Activated B cell treated with CpG ODN at 0.5 μM for 24 hours (primary cell): ENCODE data around the gene SNX9. TPM values are rescaled to one million over a fixed set of nuclear protein-coding genes. Genes with fewer than 3 reads are reported as not detected.
A peak's percentile ranks its signal among the peaks of the same experiment; 100 is the strongest.

ENCODE experiments used
- ATAC-seq: fragments of 200-7000 bp; cut with Tn5 transposase; one replicate; pipeline ENCODE4 v1.10.0; 2021; ENCODE audit warnings: low read depth, mild to moderate bottlenecking, moderate library complexity
- CTCF ChIA-PET: fragments of 350-600 bp; sonication (Branson Sonifier 250); formaldehyde crosslinking; loops from one replicate; lab custom pipeline; 2021; ENCODE audit warnings: antibody characterized with exemption; lab: Charles Lee
- POLR2A ChIA-PET: fragments of 350-600 bp; sonication (Branson Sonifier 250); formaldehyde crosslinking; loops from one replicate; lab custom pipeline; 2021; ENCODE audit warnings: antibody characterized with exemption; lab: Charles Lee
- DNase-seq: peaks from one replicate; pipeline ENCODE4 v3.0.0; 2022
- H3K27ac Mint-ChIP-seq: one replicate; pipeline ENCODE4 v1.8.0; 2020; ENCODE audit warnings: mixed read lengths
- H3K27me3 Mint-ChIP-seq: one replicate; pipeline ENCODE4 v1.8.0; 2021; ENCODE audit warnings: mixed read lengths
- H3K36me3 Mint-ChIP-seq: one replicate; pipeline ENCODE4 v1.8.0; 2021; ENCODE audit warnings: low read depth, mixed read lengths
- H3K4me1 Mint-ChIP-seq: one replicate; pipeline ENCODE4 v1.8.0; 2021; ENCODE audit warnings: mixed read lengths
- H3K4me3 Mint-ChIP-seq: one replicate; pipeline ENCODE4 v1.8.0; 2020; ENCODE audit warnings: mild to moderate bottlenecking, mixed read lengths
- H3K9me3 Mint-ChIP-seq: one replicate; pipeline ENCODE4 v1.8.0; 2020; ENCODE audit warnings: mixed read lengths
- intact Hi-C: fragments of 100-400 bp; cut with micrococcal nuclease; formaldehyde crosslinking; loops from one replicate; pipeline ENCODE4 v1.15.1; 2024
- total RNA-seq: library from RNA; stranded (reverse); gene quantifications from 2 replicates; pipeline ENCODE4 v1.2.3, GENCODE V29; 2022
- TF ChIP-seq, protein P1 (sequence below): fragments of 200-600 bp; IDR thresholded peaks from one replicate; pipeline ENCODE4 v1.8.0; 2022; ENCODE audit warnings: antibody characterized with exemption, mild to moderate bottlenecking

The SNX9 gene
- total RNA-seq, 1 donor from 2014 or later = 40.0 TPM

DNA sequence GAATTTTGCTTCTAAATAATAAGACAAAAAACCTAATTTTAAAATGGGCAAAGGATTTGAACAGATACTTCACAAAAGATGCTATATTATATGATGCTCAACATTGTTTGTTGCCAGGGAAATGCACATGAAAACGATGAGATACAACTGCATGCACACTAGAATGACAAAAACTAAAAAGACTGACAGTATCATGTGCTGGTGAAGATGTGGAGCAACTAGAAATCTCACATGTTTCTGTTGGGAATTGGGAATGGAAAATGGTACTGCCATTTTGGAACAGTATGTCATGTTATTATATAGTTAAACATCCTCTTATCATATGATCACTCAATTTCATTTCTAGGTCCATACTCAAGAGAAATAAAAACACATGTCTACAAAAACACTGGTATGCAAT is 13.4 kb upstream of the SNX9 start:
- ATAC-seq (no peak), DNase-seq (no peak)
- H3K9me3 Mint-ChIP-seq = peaks cover 9% of the 10 kb centered on the region
- TF ChIP-seq, protein P1, sequence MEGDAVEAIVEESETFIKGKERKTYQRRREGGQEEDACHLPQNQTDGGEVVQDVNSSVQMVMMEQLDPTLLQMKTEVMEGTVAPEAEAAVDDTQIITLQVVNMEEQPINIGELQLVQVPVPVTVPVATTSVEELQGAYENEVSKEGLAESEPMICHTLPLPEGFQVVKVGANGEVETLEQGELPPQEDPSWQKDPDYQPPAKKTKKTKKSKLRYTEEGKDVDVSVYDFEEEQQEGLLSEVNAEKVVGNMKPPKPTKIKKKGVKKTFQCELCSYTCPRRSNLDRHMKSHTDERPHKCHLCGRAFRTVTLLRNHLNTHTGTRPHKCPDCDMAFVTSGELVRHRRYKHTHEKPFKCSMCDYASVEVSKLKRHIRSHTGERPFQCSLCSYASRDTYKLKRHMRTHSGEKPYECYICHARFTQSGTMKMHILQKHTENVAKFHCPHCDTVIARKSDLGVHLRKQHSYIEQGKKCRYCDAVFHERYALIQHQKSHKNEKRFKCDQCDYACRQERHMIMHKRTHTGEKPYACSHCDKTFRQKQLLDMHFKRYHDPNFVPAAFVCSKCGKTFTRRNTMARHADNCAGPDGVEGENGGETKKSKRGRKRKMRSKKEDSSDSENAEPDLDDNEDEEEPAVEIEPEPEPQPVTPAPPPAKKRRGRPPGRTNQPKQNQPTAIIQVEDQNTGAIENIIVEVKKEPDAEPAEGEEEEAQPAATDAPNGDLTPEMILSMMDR = no peak
- H3K36me3 Mint-ChIP-seq = peaks cover 1% of the 10 kb centered on the region
- intact Hi-C loops = no loop called here
- peaks cover 18% of the 10 kb centered on the region for H3K4me1 Mint-ChIP-seq
- no peak overlapping the region for H3K27ac Mint-ChIP-seq
- CTCF ChIA-PET = no interaction called here
- H3K27me3 Mint-ChIP-seq = no peaks in the 10 kb centered on the region
- no peak overlapping the region for H3K4me3 Mint-ChIP-seq
- POLR2A ChIA-PET = interaction anchor here (1.0 kb wide), 1 partner anchor 9 kb away, joined by 3 read pairs; no protein-coding TSS in a partner anchor

DNA sequence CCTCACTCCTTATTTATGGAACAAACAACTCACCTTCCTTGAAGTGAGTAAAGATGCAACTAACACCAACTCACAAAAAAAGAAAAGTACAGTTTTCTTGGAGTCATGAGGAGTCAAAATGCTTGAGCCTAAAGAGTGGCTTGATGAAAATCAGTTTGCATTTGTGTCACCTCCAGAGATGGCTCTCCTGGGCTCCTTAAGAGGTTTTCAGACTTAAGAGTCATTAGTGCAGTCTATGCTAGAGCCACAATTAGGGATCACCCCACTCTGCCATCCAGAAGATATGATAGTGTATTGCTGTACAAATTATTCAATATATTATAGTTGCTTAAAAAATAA is 11.9 kb upstream of the SNX9 start:
- peaks cover 9% of the 10 kb centered on the region for H3K9me3 Mint-ChIP-seq
- peaks cover 32% of the 10 kb centered on the region for H3K4me1 Mint-ChIP-seq
- no peak overlapping the region for H3K27ac Mint-ChIP-seq
- TF ChIP-seq, protein P1 = no peak
- H3K36me3 Mint-ChIP-seq = peaks cover 1% of the 10 kb centered on the region
- CTCF ChIA-PET = interaction anchor here (1.3 kb wide), 1 partner anchor 56 kb away, joined by 4 read pairs; no protein-coding TSS in a partner anchor
- ATAC-seq (no peak), DNase-seq (no peak)
- intact Hi-C loops = no loop called here
- no peak overlapping the region for H3K4me3 Mint-ChIP-seq
- H3K27me3 Mint-ChIP-seq = no peaks in the 10 kb centered on the region
- POLR2A ChIA-PET = no interaction called here

DNA sequence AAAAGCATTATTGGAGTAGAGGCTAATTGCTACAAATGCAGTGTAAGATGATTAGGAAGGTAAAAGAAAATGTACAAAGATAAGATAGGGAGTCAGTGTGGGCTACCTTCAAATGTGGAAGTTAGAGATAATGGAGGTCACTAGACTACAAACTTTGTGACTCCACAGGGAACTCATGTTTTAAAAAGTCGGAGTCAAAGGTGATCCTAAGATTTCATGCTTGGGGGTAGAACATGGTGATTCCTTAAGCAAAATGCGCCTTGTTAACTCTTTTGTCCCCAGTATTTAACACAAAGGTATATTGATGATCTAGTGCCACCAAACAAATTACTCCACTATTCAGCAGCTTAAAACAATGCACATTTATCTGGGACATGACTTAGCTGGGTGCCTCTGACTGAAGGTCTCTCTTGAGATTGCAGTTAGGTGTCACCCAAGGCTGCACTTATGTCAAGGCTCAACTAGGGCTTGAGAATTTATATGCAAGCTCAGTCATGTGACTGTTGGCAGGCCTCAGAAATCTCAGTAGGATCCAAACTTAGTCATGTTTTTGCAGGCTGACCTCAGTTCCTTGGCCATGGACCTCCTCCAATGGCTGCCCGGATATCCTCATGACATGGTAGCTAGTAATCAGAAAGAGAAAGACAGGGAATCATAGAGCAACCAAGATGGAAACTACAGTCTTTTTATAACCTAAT is 11.4 kb upstream of the SNX9 start:
- DNase-seq (no peak), ATAC-seq (no peak)
- Mint-ChIP-seq H3K4me1 (peaks cover 37% of the 10 kb centered on the region), H3K4me3 (no peak overlapping the region), H3K36me3 (peaks cover 1% of the 10 kb centered on the region), H3K9me3 (peaks cover 9% of the 10 kb centered on the region), H3K27me3 (no peaks in the 10 kb centered on the region), H3K27ac (no peak overlapping the region)
- TF ChIP-seq, protein P1 = no peak
- intact Hi-C loops = no loop called here
- POLR2A ChIA-PET = no interaction called here
- CTCF ChIA-PET = interaction anchor here (0.9 to 1.3 kb wide), 3 partner anchors 11 to 57 kb away, joined by 3 to 4 read pairs (median 4); no protein-coding TSS in a partner anchor

- DNase-seq (no peak), ATAC-seq (no peak)
- TF ChIP-seq, protein P1 = no peak
- intact Hi-C loops = no loop called here
- H3K4me3 Mint-ChIP-seq = no peak overlapping the region
- H3K4me1 Mint-ChIP-seq = peaks cover 43% of the 10 kb centered on the region
- POLR2A ChIA-PET = no interaction called here
- H3K36me3 Mint-ChIP-seq = peaks cover 1% of the 10 kb centered on the region
- H3K27me3 Mint-ChIP-seq = no peaks in the 10 kb centered on the region
- H3K27ac Mint-ChIP-seq = peak overlapping the region; percentile 47
- H3K9me3 Mint-ChIP-seq = peaks cover 9% of the 10 kb centered on the region
- CTCF ChIA-PET = interaction anchor here (0.9 to 1.3 kb wide), 3 partner anchors 12 to 58 kb away, joined by 3 to 4 read pairs (median 4); no protein-coding TSS in a partner anchor
These were observed 10.4 kb upstream of the SNX9 start for GRCh38 chr6:157812425-157813171.

DNA sequence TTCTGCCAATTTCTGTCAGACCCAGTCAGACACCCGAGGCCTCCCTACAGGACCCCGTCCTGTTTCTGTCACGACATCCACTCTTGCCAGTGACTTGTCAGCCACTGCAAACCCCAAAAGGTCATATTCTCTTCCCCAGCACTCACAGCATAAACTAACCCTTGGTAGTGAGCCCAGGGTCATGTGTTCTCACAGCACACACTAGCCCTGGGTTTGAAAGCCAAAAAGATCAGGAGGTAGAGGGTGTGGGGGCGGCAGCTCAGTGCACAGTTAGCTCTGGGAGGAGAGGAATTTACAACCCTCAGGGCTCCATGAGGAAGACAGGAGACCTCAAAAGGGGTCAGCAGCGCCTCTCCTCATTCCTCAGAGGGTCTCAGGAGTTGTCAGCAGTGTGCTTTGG is 9.9 kb upstream of the SNX9 start:
- H3K4me3 Mint-ChIP-seq = no peak overlapping the region
- H3K4me1 Mint-ChIP-seq = peaks cover 43% of the 10 kb centered on the region
- ATAC-seq (no peak), DNase-seq (no peak)
- no peaks in the 10 kb centered on the region for H3K36me3 Mint-ChIP-seq
- H3K9me3 Mint-ChIP-seq = peaks cover 9% of the 10 kb centered on the region
- POLR2A ChIA-PET = no interaction called here
- TF ChIP-seq, protein P1 = no peak
- H3K27ac Mint-ChIP-seq = peak overlapping the region; percentile 47
- intact Hi-C loops = no loop called here
- no peaks in the 10 kb centered on the region for H3K27me3 Mint-ChIP-seq
- CTCF ChIA-PET = no interaction called here
